ENCODE data around the gene ABHD14A.

ABHD14A gene

GRCh38 chr3:52022323-52023100 lies 47.6 kb downstream of the ABHD14A start:
- no peak for DNase-seq

DNA sequence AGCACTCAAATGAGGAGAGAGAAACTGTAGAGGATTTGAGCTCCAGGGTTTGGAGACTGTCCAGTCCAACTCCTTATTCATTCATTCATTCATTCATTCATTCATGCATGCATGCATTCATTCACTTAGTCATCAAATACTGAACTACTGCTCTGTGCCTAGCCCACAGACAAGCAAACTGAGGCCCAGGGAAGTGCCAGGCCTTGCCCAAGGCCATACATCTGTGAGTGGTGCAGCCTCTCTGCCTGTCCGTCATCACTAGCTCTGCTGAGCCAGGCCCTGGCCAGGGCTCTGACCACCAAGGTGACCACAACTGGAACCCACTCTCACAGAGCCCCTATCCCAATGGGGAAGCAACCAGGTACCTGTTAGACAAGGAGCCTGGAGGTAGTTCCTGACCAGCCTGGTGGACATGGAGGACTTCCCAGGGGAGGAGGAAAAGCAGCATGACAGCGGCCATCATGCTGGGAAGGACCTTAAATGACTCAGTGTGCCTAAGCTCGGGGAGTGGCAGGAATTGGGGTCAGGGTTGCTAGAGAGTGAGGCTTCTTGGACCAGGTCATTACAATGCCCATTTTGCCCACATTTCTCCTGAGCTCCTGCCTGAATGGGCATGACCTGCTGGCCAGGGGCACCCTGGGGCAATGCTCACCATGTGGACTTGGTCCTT lies 48.4 kb downstream of the ABHD14A start:
- DNase-seq, result no peak

- no peak for DNase-seq
Observed at GRCh38 chr3:52023860-52024764, 49.2 kb downstream of the ABHD14A start.

DNA sequence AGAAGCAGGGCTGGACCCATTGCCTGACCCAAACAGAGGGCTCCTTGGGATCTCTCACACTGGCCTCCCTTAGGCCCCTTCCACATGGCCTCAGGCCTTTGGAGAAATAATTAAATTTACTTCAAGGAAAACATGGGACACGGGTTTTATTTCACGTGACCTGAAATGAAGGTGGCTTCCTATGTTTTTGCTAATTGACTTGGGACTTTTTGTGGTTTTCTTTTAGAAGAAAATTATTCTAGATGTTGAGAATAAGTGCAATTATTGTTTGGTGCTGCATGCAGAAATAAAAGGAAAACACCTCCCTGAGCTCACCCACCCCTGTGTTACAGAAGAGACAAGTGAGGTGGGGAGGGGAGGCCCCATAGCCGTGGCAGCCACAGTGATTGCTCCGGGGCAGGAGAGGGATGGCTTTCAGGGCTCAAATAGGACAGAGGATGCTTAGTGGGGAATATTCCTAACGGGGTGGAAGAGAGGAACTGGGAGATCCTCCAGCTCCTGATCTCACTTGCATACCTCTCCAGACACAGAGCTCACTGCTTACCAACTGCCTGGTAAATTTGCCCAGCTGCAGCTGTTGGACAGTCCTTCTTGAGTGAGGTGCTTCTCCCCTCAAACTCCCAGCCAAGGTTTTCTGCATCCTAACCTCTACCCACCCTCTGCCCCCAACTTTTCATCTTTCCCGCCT lies 50.0 kb downstream of the ABHD14A start:
- DNase-seq, result no peak

DNA sequence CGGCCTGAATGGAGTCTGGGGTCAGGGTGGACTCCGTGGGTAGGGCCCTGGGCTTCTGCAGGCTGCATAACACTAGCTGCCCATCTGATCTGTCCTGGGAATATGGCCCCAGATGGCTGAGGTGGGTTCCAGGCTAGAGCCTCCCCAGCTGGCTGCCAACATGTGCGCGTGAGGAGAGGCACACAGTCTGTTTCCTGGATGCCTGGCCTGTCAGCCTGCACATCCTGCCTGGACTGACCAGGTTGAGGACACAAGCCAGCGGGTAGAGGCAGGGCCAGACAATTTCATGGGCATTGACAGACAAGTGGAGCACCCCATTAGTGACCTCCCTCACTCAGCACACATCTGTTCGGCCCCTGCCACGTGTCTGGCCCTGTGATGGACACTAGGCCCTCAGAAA lies 50.6 kb downstream of the ABHD14A start:
- no peak for DNase-seq

DNA sequence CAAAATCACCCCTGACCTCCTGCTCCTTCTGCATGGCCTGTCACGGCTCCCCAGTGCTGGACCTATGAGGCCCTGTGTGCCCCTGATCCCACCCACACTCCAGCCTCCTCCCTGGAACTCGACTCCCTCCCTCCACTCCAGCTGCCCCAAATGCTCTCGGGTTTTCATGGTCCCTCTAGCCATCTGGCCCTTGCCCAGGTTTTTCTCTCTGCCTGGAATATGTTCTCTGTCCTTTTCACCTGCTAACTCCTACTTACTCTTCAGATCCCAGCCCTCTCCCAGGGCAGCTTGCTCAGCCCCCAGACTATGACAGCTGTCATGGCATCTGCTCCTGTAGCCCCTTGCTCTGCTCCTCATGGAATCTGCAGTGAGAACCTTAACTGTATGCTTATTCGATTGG lies 51.2 kb downstream of the ABHD14A start:
- DNase-seq, result peak; percentile 77

GRCh38 chr3:52028572-52028971 lies 53.7 kb downstream of the ABHD14A start:
- DNase-seq, result no peak

GRCh38 chr3:52029053-52029452 lies 54.2 kb downstream of the ABHD14A start:
- DNase-seq, result no peak

GRCh38 chr3:52029535-52029934 lies 54.7 kb downstream of the ABHD14A start:
- DNase-seq, result no peak
